Activated CD4-positive, CD25-positive, alpha-beta regulatory T cell (primary cell): ENCODE measurements around the gene PLA2G2A.

ENCODE experiments used
- DNase-seq, 4 experiments: peaks; one replicate each; lab custom pipeline; 2025; lab: John Stamatoyannopoulos, UW

PLA2G2A gene

DNA sequence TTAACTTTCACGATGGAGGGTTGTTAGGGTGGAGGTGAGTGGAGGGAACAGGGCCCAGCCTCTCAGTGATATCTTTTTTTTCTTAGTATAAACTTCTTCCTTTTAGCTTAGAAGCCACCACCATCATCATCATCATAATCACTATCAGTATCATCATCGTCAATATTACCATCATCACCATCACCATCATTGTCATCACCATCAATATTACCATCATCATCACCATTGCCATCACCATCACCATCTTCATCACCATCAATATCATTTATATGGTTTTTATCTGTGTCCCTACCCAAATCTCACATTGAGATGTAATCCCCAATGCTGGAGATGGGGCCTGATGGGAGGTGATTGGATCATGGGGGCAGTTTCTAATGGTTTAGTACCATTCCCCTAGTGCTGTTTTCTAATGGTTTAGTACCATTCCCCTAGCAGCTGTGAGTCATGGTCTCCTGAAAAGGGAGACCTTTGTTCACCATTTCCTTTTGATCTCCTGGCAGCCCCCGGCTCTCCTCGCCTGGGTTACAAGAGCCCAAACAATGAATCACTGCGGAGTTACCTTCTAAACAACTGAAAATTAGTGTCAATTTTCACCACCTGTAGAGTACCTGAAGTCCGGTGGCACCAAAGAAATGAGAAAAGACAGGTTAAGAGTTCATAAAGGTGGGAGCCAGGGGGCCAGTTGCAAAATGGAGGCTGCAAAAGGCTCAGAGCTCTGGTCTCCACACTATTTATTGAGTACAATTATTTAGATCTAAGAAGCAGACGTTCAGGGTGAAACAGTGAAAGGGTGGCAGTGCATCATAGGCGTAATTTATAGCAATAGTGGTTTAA lies 52.9 kb downstream of the PLA2G2A start:
- DNase-seq, result no peak
